Effector memory CD4-positive, alpha-beta T cell (primary cell): ENCODE results near the gene KRT3.

Experiments
- DNase-seq, 3 donors: peaks; one replicate each; pipeline ENCODE4 v3.0.0-alpha.2; 2020
- H3K27ac ChIP-seq: 2 replicates; pipeline ENCODE4 v1.7.0; 2013; ENCODE audit warnings: mild to moderate bottlenecking, low read length, moderate library complexity; ENCODE audit not compliant: insufficient read depth, poor library complexity, severe bottlenecking
- H3K27me3 ChIP-seq: replicated peaks from 2 replicates; pipeline ENCODE4 v1.7.0; 2013; ENCODE audit warnings: mild to moderate bottlenecking, low read length; ENCODE audit not compliant: insufficient read depth, control insufficient read depth, poor library complexity, severe bottlenecking
- H3K36me3 ChIP-seq: 2 replicates; pipeline ENCODE4 v1.7.0; 2013; ENCODE audit warnings: mild to moderate bottlenecking, low read length, moderate library complexity; ENCODE audit not compliant: control insufficient read depth, insufficient read depth
- H3K4me1 ChIP-seq: 2 replicates; pipeline ENCODE4 v1.7.0; 2013; ENCODE audit warnings: low read length, mild to moderate bottlenecking; ENCODE audit not compliant: control insufficient read depth, insufficient read depth, poor library complexity, severe bottlenecking
- H3K4me3 ChIP-seq: 2 replicates; pipeline ENCODE4 v1.7.0; 2013; ENCODE audit warnings: low read length, low read depth, mild to moderate bottlenecking; ENCODE audit not compliant: insufficient read depth, poor library complexity, severe bottlenecking
- H3K9me3 ChIP-seq: 2 replicates; pipeline ENCODE4 v1.7.0; 2013; ENCODE audit warnings: mild to moderate bottlenecking, low read length, moderate library complexity; ENCODE audit not compliant: control insufficient read depth

Gene KRT3

DNA sequence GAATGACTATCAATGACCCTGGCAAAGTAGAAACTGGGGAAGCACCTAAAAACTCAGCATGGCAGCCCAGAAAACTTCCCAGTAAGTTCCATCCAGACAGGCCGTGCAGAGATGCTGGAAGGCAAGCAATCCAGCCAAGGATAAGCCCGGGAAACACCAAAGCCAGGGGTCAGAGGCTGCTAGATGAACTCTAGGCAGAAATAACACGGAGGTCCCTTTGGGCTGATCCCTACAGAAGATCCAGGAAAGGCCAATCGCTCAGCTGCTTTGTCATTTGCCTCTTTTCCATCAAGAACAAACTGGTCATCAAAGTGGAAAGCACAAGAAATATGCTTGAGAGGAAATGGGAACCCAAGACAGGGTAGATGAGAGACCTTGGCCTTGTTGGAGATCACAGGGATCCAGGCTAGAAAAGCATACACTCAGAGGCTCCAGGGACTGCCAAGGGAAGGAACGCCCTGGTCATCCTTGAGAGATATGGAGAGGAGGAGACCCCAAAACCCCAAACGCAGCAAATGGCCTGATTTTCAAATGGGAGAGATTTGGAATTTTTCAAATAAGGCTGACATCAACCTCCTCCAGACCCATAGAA lies 31.7 kb upstream of the KRT3 start:
- no peaks in the 10 kb centered on the region for H3K4me1 ChIP-seq
- DNase-seq: no peak
- no peak overlapping the region for H3K4me3 ChIP-seq
- H3K27ac ChIP-seq: no peak overlapping the region
- no peaks in the 10 kb centered on the region for H3K27me3 ChIP-seq
- H3K9me3 ChIP-seq: no peaks in the 10 kb centered on the region
- no peaks in the 10 kb centered on the region for H3K36me3 ChIP-seq

DNA sequence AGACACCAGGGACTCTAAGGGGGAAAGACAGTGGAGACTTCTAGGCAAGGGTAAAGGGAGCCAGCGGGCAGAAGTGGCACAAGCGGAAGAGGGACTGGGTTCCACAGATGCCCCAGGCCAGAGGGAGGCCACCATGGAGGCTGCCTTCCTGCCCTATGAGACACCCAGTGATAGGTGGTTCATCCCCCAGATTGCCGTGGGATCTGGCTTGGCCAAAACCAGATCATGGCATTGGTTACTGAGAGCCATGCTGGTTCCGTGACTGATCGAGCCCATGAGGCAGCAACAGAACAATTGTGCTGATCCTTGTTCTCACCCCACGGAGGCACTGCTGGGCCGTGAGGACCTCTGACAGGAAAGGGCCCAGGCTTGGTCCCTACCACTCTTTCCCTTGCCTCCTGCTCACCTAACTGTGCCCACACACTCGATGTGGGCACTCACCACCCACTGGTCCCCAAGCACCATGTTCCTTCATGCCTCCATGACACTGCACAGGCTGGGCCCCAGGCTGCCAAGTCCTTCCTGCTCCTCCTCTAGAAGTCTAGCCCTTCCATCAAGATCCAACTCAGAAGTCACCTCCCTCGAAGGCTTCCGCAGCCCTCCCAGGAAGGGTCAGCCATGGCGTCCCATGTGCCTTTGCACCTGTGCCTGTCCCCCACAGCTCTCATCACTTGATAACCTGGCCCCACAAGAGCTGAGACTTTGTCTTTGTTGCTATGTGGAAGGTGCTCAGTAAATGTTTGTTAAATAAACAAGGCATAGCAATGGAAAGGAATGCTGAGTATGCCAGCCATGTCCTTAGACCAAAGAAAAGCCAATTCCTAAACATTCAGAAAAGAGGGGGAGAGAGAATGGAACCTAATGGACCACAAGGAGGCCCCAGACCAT lies 30.9 kb upstream of the KRT3 start:
- Histone ChIP-seq H3K4me1 (no peaks in the 10 kb centered on the region), H3K27ac (no peak overlapping the region), H3K4me3 (no peak overlapping the region), H3K27me3 (no peaks in the 10 kb centered on the region), H3K36me3 (no peaks in the 10 kb centered on the region), H3K9me3 (no peaks in the 10 kb centered on the region)
- DNase-seq: no peak

DNA sequence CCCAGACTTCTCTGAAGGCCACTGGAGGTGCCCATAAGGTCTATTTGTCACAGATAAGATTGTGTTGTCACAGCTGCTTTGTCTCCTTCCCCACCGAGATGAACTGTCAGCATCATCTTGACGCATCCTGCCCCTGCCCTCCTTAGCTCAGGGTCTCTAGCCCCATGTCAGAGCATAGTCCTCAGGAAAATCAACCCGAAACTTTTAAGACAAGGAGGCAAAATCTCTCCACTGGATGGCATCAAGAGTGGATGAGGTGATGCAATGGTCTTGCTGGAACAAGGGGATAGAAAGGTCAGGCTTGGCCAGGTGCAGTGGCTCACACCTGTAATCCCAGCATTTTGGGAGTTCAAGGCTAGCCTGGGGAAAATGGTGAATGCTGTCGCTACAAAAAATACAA lies 30.0 kb upstream of the KRT3 start:
- no peaks in the 10 kb centered on the region for H3K9me3 ChIP-seq
- no peaks in the 10 kb centered on the region for H3K27me3 ChIP-seq
- H3K4me1 ChIP-seq: no peaks in the 10 kb centered on the region
- no peak overlapping the region for H3K27ac ChIP-seq
- no peak overlapping the region for H3K4me3 ChIP-seq
- no peaks in the 10 kb centered on the region for H3K36me3 ChIP-seq
- no peak for DNase-seq

DNA sequence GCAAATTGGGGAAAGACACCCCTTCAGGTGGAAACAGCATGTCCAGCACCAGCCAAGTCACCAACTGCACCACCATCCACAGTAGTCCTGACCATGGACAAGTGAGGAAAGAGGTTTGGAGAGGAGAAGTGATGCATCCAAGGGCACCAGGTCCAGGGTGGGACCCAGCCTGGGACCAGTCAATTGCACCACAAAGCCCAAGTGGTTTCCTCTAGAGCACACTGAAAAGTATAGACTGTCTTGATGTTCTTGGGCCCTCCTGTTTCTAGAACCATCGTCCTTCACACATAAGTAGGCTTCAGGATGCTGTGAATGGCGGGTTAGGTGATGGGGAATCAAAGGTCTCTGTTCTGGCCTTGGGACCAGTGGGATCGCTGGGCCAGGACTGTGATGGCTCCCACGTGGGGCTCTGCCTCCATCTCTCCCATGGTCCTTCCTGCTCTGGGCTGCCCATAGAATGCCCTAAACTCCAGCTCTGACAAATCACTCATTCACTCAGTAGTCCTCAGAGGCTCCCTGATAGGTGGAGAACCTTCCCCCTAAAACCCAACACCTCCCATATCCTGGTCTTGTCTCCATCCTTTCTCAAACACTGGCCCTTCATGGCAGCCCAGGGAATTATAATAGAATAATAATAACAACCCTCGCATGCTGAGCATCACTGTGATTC lies 29.0 kb upstream of the KRT3 start:
- H3K27me3 ChIP-seq: no peaks in the 10 kb centered on the region
- DNase-seq: no peak
- no peaks in the 10 kb centered on the region for H3K4me1 ChIP-seq

DNA sequence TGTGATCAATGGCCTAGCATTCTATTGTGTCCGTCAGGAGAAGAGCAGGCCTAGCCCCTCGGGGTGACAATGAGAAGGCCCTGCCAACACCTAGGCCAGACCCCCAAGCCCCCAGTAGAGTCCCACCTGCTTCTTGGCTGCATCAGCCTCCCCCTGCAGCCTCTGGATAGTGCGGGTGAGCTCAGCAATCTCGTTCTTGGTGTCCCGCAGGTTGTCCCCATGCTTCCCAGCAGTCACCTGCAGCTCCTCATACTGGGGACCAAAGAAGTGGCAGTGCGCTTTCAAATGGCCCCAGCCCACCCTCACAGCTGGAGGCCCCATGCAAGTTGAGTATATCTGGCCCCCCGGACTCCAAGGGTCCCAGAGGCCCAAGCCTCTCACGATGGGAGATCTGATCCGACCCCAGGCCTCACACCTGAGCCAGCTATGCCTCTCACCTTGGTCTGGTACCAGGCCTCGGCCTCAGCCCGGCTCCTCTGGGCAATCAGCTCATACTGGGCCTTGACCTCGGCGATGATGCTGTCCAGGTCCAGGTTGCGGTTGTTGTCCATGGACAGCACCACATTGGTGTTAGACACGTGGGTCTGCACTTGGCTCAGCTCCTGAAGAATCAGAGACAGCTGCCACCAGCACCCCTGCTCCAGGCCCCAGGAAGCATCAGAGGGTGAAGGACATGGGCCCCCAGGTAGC lies 28.0 kb upstream of the KRT3 start:
- Histone ChIP-seq H3K4me3 (no peak overlapping the region), H3K27me3 (no peaks in the 10 kb centered on the region), H3K27ac (no peak overlapping the region), H3K4me1 (no peaks in the 10 kb centered on the region), H3K9me3 (no peaks in the 10 kb centered on the region), H3K36me3 (no peaks in the 10 kb centered on the region)
- DNase-seq: no peak

More for the DNA sequence above, 29.0 kb upstream of the KRT3 start:
- no peak overlapping the region for H3K4me3 ChIP-seq
- no peaks in the 10 kb centered on the region for H3K36me3 ChIP-seq
- no peak overlapping the region for H3K27ac ChIP-seq
- H3K9me3 ChIP-seq: no peaks in the 10 kb centered on the region

DNA sequence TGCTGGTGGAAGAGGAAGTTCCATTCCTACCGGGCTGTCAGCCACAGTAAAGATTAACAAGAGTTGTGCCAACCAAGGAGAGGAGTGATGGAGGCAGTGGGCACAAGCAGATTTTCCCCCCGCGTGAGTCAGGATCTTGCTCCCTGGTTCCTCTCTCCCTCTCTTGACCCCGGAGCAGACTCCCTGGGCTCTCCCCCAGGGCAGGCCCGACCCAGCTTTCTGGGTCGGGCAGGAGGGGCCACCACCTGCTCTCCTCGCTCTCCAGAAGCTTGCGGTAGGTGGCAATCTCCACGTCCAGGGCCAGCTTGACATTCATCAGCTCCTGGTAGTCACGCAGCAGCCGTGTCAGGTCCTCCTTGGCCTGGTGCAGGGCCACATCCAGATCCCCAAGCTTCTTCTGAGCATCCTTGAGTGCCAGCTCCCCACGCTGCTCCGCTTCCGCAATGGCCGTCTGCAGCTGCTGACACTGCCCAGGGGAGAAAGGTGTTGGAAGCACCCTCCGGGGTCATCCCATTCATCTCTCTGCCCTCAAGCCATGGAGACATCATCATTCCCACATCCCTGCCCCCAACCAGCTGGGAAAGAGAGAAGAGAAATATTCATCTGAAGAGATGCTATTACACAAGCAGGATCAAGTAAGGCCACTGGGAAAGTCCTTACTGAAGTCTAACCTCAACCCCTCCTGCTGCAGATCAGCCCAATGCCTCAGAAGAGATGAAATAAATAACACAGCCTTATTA lies 27.0 kb upstream of the KRT3 start:
- H3K4me1 ChIP-seq: no peaks in the 10 kb centered on the region
- no peak overlapping the region for H3K27ac ChIP-seq
- no peaks in the 10 kb centered on the region for H3K9me3 ChIP-seq
- H3K4me3 ChIP-seq: no peak overlapping the region
- H3K36me3 ChIP-seq: no peaks in the 10 kb centered on the region
- no peaks in the 10 kb centered on the region for H3K27me3 ChIP-seq
- no peak for DNase-seq

DNA sequence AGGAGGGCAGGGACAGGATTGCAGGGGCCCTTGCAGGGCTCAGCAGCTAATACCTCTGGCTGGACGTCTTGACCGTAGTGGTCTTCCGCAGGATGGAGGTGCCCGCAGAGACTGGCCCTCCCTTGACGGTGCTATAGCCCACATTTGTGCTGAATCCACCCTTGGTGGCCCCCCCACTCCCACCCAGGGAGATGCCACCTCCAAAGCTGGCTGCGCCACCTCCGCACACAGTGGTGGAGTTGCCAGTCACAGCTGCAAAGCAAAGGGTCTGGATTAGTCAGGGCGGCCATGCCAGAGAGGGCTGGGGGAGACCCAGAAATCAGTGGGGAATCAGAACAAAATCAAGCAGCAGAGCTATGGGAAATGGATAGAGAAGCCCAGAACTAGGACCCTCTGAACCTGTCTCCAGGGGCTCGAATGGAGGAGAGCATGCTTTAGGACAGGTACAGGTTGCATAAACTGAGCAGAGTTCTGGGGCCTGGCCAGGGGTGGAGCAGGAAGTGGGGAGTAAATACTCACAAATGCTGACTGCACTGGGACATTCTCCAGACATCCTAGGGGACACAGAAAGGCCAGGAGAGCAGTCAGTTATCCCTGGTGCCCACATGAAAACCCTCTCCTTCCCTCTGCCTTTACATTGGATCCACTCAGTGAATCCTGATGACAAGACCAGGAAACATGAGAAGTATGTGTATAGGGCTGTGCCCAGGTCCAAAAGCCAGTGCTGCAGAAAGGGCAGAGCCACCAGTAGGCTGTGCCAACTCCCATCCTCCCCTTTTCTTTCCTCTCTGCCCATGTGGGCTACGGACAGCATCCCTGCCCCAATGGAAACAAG lies 26.1 kb upstream of the KRT3 start:
- no peak for DNase-seq
- Histone ChIP-seq H3K27ac (no peak overlapping the region), H3K36me3 (no peaks in the 10 kb centered on the region), H3K4me1 (no peaks in the 10 kb centered on the region), H3K4me3 (no peak overlapping the region), H3K9me3 (no peaks in the 10 kb centered on the region), H3K27me3 (no peaks in the 10 kb centered on the region)

DNA sequence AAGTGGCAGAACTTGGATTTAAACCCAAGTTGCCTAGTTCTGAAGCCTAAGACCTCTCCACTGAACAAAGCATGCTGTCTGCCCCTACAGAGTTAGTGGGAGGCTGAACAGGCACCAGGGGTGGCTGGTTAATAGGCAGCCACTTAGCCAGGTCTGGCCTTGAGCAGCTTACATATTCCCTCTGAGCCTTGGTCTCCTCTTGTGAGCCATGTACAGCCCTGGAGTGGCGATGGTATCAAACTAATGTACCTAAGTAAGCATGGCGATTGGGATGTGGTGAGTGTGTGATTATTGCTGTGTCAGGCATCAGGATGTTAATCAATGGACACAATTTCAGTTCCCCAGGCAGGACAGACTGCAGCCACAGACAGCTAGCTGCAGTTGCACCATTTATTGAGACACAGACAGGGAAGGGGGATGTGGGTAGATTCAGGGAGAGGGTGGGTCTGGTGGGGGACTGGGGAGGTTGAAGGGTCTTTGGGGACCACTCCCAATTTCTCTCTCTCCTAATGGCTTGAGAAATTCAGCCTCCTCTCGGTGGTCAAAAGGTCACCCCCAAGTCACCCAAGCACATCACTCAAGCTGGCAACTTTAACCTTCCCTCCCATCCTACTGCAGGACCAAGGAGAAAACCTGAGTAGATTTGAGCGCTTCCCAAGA lies 25.3 kb upstream of the KRT3 start:
- Histone ChIP-seq H3K36me3 (no peaks in the 10 kb centered on the region), H3K27ac (no peak overlapping the region), H3K27me3 (no peaks in the 10 kb centered on the region), H3K4me3 (no peak overlapping the region), H3K4me1 (no peaks in the 10 kb centered on the region), H3K9me3 (no peaks in the 10 kb centered on the region)
- DNase-seq: no peak
